Endothelial cell of umbilical vein (primary cell): ENCODE measurements around the gene ANKRD28. TPM values are rescaled to one million over a fixed set of nuclear protein-coding genes. Genes with fewer than 3 reads are reported as not detected.

Experiments used
- BruUV-seq: library from RNA; stranded (reverse); fragments of 400-500 nt; replicated peaks from 2 replicates; lab custom pipeline; 2021; lab: Mats Ljungman, UMichigan
- CTCF ChIA-PET: fragments of 300-600, 350-600 bp; sonication (Branson Sonifier 250); formaldehyde crosslinking; loops from one replicate; lab custom pipeline; 2021; ENCODE audit warnings: antibody characterized with exemption, inconsistent platforms; lab: Charles Lee
- POLR2A ChIA-PET: fragments of 300-600, 350-600 bp; sonication (Branson Sonifier 250); formaldehyde crosslinking; loops from one replicate; lab custom pipeline; 2021; ENCODE audit warnings: antibody characterized with exemption, inconsistent platforms; lab: Charles Lee
- DNase-seq: peaks from one replicate; pipeline ENCODE4 v3.0.0-alpha.2; 2011; ENCODE audit warnings: low read depth, low spot score
- FAIRE-seq: peaks from 2 replicates; lab custom pipeline; 2011; peaks lifted over from hg19 to GRCh38; lab: Jason Lieb, UNC
- H2AFZ ChIP-seq: 2 replicates; pipeline ENCODE4 v1.6.0; 2012; ENCODE audit warnings: low read depth, low read length, control low read depth, inconsistent platforms
- H3K27ac ChIP-seq: 2 replicates; pipeline ENCODE4 v1.5.1; 2011; ENCODE audit warnings: low read depth, mild to moderate bottlenecking, control low read depth, low read length, moderate library complexity; ENCODE audit not compliant: insufficient read depth
- H3K27me3 ChIP-seq, 2 experiments: 2 replicates each; pipeline versions ENCODE4 v1.6.0 to v1.6.1; 2011; ENCODE audit warnings: low read length in 2 of 2, mixed read lengths in 1 of 2; ENCODE audit not compliant: control insufficient read depth in 2 of 2, insufficient read depth in 2 of 2
- H3K36me3 ChIP-seq, 2 experiments: 2 replicates in 1 of 2; 3 replicates in 1 of 2; pipeline ENCODE4 v1.5.1; 2011; ENCODE audit warnings: low read length in 2 of 2, mild to moderate bottlenecking in 1 of 2, moderate library complexity in 1 of 2; ENCODE audit not compliant: control insufficient read depth in 2 of 2, insufficient read depth in 2 of 2; ENCODE audit errors: extremely low read depth in 1 of 2
- H3K4me1 ChIP-seq: 3 replicates; pipeline ENCODE4 v1.5.1; 2011; ENCODE audit warnings: mild to moderate bottlenecking, low read length; ENCODE audit not compliant: control insufficient read depth, insufficient read depth; ENCODE audit errors: extremely low read depth
- H3K4me2 ChIP-seq: 2 replicates; pipeline ENCODE4 v1.6.1; 2011; ENCODE audit warnings: low read length, control low read depth, mixed read lengths; ENCODE audit not compliant: insufficient read depth
- H3K4me3 ChIP-seq, 3 experiments: fragments of 200-600 bp in 1 of 3; sonication (generic), shearing (Covaris generic) in 1 of 3; replicated peaks in 1 of 3; 2 replicates each; pipeline ENCODE4 v1.5.1; 2011 to 2016; ENCODE audit warnings: control low read depth in 3 of 3, low read length in 3 of 3, mild to moderate bottlenecking in 2 of 3, inconsistent platforms in 1 of 3, low read depth in 1 of 3, moderate library complexity in 1 of 3; ENCODE audit not compliant: insufficient read depth in 1 of 3
- H3K79me2 ChIP-seq: 2 replicates; pipeline ENCODE4 v1.6.0; 2012; ENCODE audit warnings: low read length, inconsistent platforms; ENCODE audit not compliant: control insufficient read depth, insufficient read depth
- H3K9ac ChIP-seq: replicated peaks from 2 replicates; pipeline ENCODE3; 2011; ENCODE audit warnings: low read length, control low read depth; ENCODE audit not compliant: insufficient read depth; ENCODE audit errors: extremely low read depth
- H3K9me1 ChIP-seq: replicated peaks from 3 replicates; pipeline ENCODE4 v1.6.0; 2011; ENCODE audit warnings: mild to moderate bottlenecking, low read length; ENCODE audit not compliant: control insufficient read depth, insufficient read depth; ENCODE audit errors: extremely low read depth
- H3K9me3 ChIP-seq: replicated peaks from 2 replicates; pipeline ENCODE4 v1.5.1; 2012; ENCODE audit warnings: low read length, inconsistent platforms; ENCODE audit not compliant: control insufficient read depth, insufficient read depth
- H4K20me1 ChIP-seq: replicated peaks from 2 replicates; pipeline ENCODE3; 2011; ENCODE audit warnings: mild to moderate bottlenecking, low read length; ENCODE audit not compliant: control insufficient read depth, insufficient read depth; ENCODE audit errors: extremely low read depth
- EZH2 ChIP-seq: IDR thresholded peaks from 2 replicates; pipeline ENCODE4 v1.6.1; 2012; ENCODE audit warnings: borderline replicate concordance, low read depth, mild to moderate bottlenecking, moderate library complexity, low read length, inconsistent platforms; ENCODE audit not compliant: severe bottlenecking
- FOS ChIP-seq: IDR thresholded peaks from 2 replicates; pipeline ENCODE4 v1.6.1; 2011; ENCODE audit warnings: mild to moderate bottlenecking, low read length, moderate library complexity, borderline replicate concordance; ENCODE audit not compliant: insufficient read depth
- GATA2 ChIP-seq: IDR thresholded peaks from 2 replicates; pipeline ENCODE4 v1.7.0; 2011; ENCODE audit warnings: low read depth, mild to moderate bottlenecking, moderate library complexity, mixed read lengths, low read length; ENCODE audit not compliant: insufficient read length, insufficient read depth
- JUN ChIP-seq: IDR thresholded peaks from 2 replicates; pipeline ENCODE4 v1.6.1; 2011; ENCODE audit warnings: borderline replicate concordance, low read depth; ENCODE audit not compliant: insufficient read length, insufficient read depth
- MYC ChIP-seq: IDR thresholded peaks from one replicate; pipeline ENCODE4 v1.6.1; 2011; ENCODE audit warnings: mild to moderate bottlenecking, low read depth, low read length
- POLR2A ChIP-seq: IDR thresholded peaks from 2 replicates; pipeline ENCODE4 v1.6.1; 2012; ENCODE audit warnings: low read depth, mild to moderate bottlenecking, control low read depth, low read length
- POLR2AphosphoS5 ChIP-seq: IDR thresholded peaks from 2 replicates; pipeline ENCODE4 v1.6.1; 2012; ENCODE audit warnings: low read depth, mild to moderate bottlenecking, control low read depth, low read length, moderate library complexity; ENCODE audit not compliant: insufficient read depth
- dilution Hi-C: fragments of 300-500 bp; cut with MboI; formaldehyde crosslinking; loops from one replicate; pipeline ENCODE4 v1.15.0; 2019; ENCODE audit warnings: low sequenced_read_pairs; ENCODE audit not compliant: extremely low pct_ligation_motif_present
- intact Hi-C: fragments of 100-400 bp; cut with micrococcal nuclease; formaldehyde crosslinking; loops from one replicate; pipeline ENCODE4 v1.10.0; 2022
- polyA plus RNA-seq, 4 experiments: library from polyadenylated mRNA; depleted of rRNA in 3 of 4; stranded (reverse) in 3 of 4; unstranded in 1 of 4; fragments of >200 nt; gene quantifications; 2 replicates each; pipeline versions ENCODE4 v1.2.1 to v1.2.3, GENCODE V29; 2011 to 2012; ENCODE audit warnings: missing spikeins in 1 of 4
- total RNA-seq: library from RNA; stranded (reverse); gene quantifications from 2 replicates; pipeline ENCODE4 v1.2.3, GENCODE V29; 2021
- TF ChIP-seq, protein P1 (sequence below), 2 donors: IDR thresholded peaks; 1 replicate in 1 of 2; 2 replicates in 1 of 2; pipeline ENCODE4 v1.5.1; 2011; ENCODE audit warnings: low read length in 2 of 2, mild to moderate bottlenecking in 2 of 2, moderate library complexity in 2 of 2, control low read depth in 1 of 2, inconsistent platforms in 1 of 2, low read depth in 1 of 2; ENCODE audit not compliant: insufficient read depth in 1 of 2; ENCODE audit errors: extremely low read depth in 1 of 2

The ANKRD28 gene
- total and polyA plus RNA-seq, 2 donors (not counting 3 experiments of a cell fraction or from before 2014, with no cell fraction given), result 36.7 to 97.3 TPM

DNA sequence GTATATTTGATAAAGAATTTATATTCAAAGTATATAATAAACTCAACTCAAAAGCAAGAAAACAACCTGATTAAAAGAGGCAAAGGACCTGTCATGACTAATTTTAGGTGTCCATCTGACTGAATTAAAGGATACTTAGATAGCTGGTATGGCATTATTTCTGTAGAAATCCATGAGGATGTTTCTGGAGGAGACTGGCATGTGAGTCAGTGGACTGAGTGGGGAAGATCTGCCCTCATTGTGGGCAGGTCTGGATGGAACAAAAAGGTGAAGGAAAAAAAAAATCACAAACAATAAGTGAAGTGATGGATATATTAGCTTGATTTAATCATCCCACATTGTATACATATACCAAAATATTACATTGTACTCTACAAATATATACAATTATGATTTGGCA, 16.6 kb downstream of the ANKRD28 start:
- H3K4me2 ChIP-seq, result no peak overlapping the region

DNA sequence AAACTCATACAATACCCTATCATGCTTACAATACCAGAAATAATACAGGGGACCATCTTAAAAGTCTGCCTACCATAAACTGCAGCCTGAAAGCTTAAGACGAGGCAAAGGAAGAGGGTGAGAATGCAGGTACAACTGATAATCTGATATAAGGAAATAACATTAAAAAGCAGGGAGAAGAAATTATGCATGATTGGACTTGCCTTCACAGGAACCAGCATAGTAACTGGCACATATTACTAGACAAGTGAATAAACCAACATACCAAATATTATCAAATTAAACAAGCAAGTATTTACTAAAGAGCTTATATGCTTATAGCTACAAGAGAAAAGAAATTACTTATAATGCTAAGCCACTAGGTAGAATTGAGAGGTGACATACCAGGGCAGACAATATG, 18.7 kb downstream of the ANKRD28 start:
- Histone ChIP-seq H3K27ac (no peak overlapping the region), H3K9ac (no peak overlapping the region), H3K4me3 (no peak overlapping the region), H3K27me3 (no peaks in the 10 kb centered on the region), H3K79me2 (peaks cover 89% of the 10 kb centered on the region), H3K36me3 (no peaks in the 10 kb centered on the region), H3K4me1 (peaks cover 18% of the 10 kb centered on the region), H4K20me1 (no peaks in the 10 kb centered on the region), H2AFZ (no peak overlapping the region), H3K9me3 (no peaks in the 10 kb centered on the region), H3K9me1 (no peaks in the 10 kb centered on the region), H3K4me2 (no peak overlapping the region)
- DNase-seq (no peak), FAIRE-seq (no peak)
- dilution Hi-C loops, result no loop called here
- ChIA-PET CTCF (no interaction called here), POLR2A (no interaction called here)
- intact Hi-C loops, result no loop called here
- BruUV-seq, result no TSS peak
- TF ChIP-seq EZH2, result no peak
- no peak for TF ChIP-seq GATA2
- no peak for TF ChIP-seq JUN
- no peak for TF ChIP-seq MYC
- TF ChIP-seq POLR2A, result no peak
- no peak for TF ChIP-seq FOS

More for the DNA sequence above, 16.6 kb downstream of the ANKRD28 start:
- CTCF ChIA-PET, result interaction anchor here (0.8 to 2.6 kb wide), 5 partner anchors 13 to 133 kb away, joined by 3 to 8 read pairs (median 3); partner anchors contain the start of gene ANKRD28
- Histone ChIP-seq H3K79me2 (peaks cover 95% of the 10 kb centered on the region), H3K27ac (no peak overlapping the region), H4K20me1 (no peaks in the 10 kb centered on the region), H3K9me3 (no peaks in the 10 kb centered on the region), H3K9me1 (no peaks in the 10 kb centered on the region), H3K4me1 (peaks cover 24% of the 10 kb centered on the region), H3K4me3 (no peak overlapping the region), H3K36me3 (no peaks in the 10 kb centered on the region), H2AFZ (no peak overlapping the region), H3K27me3 (no peaks in the 10 kb centered on the region), H3K9ac (no peak overlapping the region)
- DNase-seq, result no peak
- dilution Hi-C loops, result no loop called here
- no peak for FAIRE-seq
- TF ChIP-seq POLR2AphosphoS5 (no peak), JUN (no peak), EZH2 (no peak), FOS (no peak)
- TF ChIP-seq, protein P1, sequence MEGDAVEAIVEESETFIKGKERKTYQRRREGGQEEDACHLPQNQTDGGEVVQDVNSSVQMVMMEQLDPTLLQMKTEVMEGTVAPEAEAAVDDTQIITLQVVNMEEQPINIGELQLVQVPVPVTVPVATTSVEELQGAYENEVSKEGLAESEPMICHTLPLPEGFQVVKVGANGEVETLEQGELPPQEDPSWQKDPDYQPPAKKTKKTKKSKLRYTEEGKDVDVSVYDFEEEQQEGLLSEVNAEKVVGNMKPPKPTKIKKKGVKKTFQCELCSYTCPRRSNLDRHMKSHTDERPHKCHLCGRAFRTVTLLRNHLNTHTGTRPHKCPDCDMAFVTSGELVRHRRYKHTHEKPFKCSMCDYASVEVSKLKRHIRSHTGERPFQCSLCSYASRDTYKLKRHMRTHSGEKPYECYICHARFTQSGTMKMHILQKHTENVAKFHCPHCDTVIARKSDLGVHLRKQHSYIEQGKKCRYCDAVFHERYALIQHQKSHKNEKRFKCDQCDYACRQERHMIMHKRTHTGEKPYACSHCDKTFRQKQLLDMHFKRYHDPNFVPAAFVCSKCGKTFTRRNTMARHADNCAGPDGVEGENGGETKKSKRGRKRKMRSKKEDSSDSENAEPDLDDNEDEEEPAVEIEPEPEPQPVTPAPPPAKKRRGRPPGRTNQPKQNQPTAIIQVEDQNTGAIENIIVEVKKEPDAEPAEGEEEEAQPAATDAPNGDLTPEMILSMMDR (IDR thresholded peaks at IDR 0.05; ENCODE audit: extremely low read depth in 1 of 2, insufficient read depth in 1 of 2, low read depth in 1 of 2, low read length in 2 of 2), result no peak
- intact Hi-C loops, result no loop called here
- BruUV-seq, result no TSS peak
- POLR2A ChIA-PET, result no interaction called here
